Stimulated activated CD4-positive, alpha-beta T cell treated with anti-CD3 and anti-CD28 coated beads, Interleukin-2, amount 100 ng/mL, for 48 hours (primary cell): ENCODE measurements around the gene LIN52.

Source experiments
- DNase-seq, 2 donors: peaks; one replicate each; pipeline ENCODE4 v3.0.0-alpha.2; 2020

Gene LIN52

DNA sequence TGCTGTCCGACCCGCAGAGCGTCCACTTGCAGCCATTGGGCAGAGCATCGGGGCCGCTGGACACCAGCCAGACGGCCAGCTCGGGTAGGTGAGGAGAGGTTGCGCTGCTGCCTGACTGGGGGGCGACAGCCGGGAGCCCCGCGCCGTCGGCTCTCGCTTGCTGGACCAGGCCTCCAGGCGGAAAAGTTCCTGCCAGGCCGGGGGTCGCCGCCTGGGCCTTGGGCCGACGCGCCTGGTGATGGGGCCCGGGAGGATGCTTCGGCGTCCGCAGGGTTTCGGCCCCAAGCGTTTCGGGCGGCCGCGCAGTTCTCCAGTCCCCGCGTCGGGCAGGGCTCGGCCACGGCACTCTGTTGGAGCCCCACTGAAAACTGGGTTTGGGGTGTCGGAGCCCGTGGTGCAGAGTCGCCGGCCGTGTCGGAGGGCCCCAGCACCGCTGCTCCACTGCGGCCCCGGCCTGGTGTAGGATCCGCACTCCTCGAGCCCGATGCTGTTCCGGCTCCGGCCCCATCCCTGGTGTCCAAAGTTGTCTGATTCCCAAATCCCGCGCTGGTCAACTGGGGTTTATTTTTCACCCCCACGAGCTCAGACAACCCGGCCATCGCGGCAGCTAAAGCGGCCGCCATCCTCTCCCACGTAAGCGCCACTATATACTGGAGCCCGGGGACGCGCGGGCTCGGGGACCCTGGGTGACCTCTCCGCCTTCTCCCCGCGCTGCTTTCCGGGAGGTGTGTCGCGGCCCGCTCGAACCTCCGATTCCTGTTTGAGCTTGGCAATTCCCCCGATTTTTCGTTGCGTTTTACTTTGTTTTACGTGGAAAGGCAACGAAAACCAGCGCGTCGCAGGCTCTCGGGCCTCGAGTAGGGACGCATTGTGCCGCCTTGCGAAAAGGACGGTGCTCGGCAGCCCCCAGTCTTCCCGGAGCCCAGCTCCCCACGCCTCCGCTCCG lies 155.4 kb downstream of the LIN52 start:
- no peak for DNase-seq

DNA sequence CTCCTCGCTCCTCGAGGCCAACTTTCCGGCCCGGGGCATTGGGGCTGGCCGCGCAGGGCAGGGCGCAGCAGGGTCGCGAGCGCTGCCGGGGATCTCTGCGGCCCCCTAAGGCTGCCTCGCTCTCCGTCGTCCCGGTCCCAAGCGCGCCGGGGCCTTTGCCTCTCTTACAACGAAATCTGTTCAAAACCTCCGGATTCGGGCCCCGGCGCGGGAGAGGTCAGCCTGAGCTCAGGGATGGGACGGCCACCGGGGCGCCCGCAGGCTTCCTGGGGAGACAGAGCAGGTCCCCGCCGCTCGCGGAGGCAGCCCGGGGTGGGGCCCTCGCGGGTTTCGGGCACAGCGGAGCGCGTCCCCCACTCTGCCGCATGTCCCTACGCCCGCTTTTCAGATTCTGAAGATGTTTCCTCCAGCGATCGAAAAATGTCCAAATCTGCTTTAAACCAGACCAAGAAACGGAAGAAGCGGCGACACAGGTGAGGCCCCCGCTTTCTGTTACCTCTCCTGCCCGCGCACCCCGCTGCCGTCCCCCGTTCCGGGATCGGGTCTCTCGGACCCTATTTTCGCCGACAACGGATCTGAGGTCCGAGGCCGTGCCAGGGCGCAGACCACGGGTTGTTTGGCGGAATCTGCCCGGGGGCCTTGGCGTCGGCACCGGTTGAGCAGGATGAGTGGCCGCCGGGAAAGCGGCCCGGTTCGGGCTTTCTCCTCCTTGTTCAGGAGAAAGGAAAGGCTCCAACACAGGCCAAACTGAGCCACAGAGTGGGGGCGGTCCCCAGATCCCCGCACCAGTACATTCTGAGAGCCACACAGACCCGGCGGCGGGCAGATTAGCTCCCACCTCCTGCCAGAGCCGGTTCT lies 156.3 kb downstream of the LIN52 start:
- DNase-seq: no peak

DNA sequence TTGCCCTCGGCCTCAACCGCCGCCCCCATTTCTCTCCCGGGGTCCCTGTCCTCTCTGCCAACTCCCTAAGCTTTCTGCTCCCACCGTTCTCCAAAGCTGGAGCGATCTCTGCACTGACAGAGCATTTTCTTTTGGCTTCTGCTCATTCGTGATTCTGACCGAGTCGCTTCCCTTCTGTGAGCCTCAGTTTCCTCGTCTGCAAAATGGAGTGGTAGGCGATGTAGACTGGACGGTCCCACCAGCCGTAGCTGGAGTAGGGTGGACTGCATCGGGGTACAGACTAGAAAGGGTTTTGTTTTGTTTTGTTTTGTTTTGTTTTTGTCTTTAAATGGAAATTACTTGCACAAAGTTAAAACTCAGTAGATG lies 156.9 kb downstream of the LIN52 start:
- no peak for DNase-seq

DNA sequence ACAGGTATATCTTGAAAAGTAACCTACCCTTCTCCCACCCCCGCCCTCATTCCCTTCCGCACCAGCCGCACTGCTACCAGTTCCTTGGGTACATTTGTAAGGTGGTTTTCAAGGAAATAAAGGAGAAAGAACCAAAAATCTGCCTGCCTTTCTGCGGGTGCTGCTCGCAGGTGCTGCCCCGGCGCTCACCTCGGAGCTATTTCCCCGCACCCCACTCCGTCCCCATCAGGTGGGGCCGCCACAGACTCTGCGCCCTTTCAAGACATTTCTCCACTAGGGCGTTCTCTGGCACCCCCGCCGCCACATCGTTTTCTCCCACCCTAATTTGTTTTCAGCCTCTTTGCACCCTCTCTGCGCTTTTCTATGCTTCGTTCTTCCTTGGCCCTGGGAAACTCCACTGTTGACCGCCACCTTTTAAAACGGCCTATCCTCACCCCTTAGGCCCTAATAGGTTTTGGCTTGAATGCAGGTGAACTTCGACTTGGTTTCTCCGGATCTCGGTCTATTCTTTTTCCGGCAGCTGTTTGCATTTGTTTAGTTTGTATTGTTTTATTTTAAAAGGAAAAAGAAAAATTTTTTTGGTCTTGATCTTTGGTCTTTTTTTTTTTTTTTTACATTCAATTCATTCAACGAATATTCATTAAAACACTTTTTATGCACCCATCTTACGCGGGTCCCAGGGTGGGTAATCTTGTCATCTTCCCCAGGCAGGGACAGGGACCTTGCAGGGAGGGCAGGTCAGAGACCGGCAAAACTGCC lies 157.4 kb downstream of the LIN52 start:
- no peak for DNase-seq

DNA sequence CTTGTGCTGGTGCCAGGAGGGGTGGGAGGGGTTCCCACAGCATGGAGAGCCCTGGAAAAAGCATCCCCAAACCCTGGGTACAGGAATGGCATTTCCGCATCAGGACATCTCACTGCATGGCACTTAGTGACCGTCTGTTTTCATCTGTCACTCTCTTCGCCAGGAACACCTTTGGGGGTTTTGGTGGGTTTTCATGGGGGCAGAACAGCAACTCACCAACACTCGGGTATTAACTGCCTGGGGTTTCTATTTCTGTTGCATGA lies 158.0 kb downstream of the LIN52 start:
- DNase-seq: no peak

DNA sequence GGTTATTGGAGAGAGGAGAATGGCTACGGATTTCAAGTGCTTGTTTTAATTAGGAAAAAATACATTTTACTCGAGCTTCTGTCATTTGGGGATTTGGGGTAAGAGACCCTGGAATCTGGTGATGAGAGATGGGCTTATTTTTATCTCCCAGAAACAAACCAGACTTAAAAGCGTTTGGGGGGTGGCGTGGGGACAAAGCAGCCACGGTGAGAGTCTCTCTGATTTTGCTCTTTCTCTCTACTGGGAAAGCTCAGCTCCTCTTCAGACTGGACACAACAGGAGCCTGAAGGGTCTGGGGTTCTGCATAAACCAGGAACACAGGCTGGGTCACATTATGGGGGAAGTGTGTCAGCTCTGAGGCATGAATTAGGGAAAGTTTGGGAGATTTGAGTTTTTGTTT lies 158.3 kb downstream of the LIN52 start:
- DNase-seq: no peak

DNA sequence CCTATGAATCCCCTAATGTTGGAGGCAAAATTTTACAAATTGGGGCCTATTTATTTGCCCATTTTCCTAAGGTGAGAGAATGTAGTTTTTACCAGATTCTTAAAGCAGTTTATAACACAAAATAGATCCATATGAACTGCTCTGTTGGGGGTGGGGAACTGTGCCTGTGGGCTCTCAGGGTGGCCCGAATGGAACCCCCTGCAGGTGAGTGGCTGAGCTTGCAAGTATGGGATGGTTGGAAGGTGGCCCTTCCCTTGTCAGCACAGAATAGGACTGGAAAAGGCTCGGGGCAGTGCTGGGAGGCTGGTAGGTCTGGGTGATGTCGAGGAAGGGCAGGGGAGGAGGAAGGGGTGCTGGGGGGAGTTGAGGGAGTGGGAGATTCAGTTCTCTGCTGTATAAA lies 159.4 kb downstream of the LIN52 start:
- no peak for DNase-seq

DNA sequence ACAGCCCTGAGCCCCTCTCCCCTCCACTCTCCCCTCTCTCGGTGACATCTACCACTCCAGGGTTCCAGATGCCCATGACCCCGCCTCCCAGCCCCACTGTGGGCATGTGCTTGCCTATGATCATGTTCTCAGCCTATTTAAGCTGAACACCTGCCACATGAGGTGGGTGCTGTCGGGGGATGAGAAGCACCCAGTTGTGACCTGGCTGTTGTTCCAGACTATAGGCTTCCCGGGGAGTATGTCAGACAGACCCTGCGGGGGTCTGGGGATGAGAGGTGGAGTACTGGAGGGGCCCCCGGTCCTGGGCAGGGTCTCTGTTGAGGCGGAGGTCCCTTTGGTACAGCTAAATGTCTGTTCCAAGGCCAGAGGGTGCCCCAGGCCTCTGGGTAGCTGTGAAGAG lies 160.5 kb downstream of the LIN52 start:
- DNase-seq: no peak

DNA sequence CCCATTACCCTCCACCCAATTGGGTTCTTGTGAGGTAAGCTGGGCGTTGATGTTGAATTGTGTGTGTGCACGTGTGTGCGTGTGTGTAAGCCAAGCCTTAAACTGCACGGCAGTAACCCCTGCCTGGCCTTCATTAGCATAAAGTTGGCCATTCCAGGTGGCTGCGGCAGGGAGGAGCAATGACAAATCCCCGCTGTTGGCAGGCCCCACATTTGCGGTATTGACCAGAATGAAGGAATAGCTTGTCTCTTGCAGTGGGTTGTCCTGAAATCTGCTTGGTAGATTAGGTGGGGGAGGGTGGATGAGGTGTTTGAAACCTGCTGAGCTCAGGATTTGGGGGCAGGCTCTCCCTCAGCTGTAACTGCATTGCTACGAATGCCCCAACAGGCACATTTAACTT lies 161.8 kb downstream of the LIN52 start:
- no peak for DNase-seq

DNA sequence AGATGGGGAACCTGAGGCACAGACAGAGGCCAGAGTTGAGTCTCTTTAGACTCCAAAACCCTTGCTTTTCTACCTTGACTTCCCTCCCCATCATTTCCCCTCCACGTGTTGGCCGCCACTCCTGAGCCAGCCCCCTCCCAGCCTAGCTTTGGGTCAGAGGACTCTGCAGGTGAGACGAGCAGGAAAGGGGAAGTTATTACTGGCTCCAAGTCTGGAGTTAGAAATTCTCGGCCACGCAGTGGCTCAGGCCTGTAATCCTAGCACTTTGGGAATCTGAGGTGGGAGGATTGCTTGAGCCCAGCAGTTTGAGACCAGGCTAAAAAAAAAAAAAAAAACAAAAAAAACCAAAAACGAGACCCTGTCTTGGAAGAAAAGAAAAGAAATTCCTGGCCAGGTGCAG lies 163.3 kb downstream of the LIN52 start:
- DNase-seq: no peak

DNA sequence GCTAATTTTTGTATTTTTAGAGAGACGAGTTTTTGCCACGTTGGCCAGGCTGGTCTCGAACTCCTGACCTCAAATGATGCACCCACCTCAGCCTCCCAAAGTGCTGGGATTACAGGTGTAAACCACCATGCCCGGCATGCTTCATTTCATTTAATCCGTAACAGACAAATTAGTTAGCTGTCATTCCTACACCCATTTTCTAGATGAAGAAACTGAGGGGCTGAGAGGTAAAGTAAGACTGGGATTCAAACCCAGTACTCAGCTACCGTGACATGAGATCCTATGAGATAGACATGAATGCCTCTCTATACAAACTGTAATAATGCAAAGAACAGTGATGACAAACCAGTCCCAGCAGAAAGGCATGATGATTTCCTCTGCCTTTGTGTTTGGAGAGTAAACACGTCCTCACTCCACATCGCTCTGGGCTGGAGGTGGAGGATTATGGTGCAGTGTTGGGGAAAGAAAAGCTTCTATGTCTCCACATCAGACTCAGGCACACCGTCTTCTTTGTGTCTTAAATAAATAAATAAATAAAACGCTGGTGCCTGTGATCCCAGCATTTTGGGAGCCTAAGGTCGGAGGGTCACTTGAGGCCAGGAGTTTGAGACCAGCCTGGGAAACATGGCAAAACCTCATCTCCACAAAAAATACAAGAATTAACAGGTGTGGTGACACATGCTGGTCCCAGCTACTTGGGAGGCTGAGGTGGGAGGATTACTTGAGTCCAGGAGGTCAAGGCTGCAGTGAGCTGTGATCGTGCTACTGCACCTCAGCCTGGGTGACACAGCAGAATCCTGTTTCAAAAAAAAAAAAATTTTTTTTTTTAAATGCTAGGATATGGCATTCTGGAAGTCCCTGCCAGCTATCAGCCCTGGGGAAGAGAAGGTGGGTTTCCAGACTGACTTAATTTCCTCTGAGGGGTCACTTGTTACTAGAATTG lies 164.9 kb downstream of the LIN52 start:
- DNase-seq: no peak
